ENCODE measurements around the gene TASP1.

DNA sequence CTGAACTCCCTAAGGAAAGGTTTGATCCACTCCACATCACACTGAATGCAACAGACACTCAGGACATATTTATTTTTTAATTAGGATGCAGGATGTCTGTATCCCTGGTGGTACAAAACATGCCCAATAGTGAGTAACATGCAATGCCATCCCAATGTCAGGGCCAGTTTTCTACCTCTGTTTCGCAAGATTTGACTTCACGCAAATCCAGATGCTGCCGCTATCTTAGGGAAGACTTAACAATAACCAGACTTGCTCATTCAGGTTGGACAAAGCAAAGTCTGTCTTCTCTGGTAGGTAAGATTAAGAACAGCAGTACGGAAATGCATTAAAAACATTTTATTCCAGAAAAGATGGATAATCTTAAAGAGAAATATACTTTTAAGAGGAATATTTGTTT lies 103.1 kb downstream of the TASP1 start:
- TF ChIP-seq POLR2AphosphoS5 (IDR thresholded peaks at IDR 0.05; ENCODE audit: low read depth, low read length): no peak
- no peak for TF ChIP-seq POLR2A (IDR thresholded peaks at IDR 0.05; ENCODE audit: low read depth, low read length)

Data from GM12892 (cell line).